ENCODE measurements around the gene REXO1. TPM values are rescaled to one million over a fixed set of nuclear protein-coding genes. Genes with fewer than 3 reads are reported as not detected.
"Not testable (repeated sequence)": the region's sequence is repeated elsewhere in the genome, so short reads cannot be mapped to it uniquely, and the experiment has no call there.

REXO1 gene
- total RNA-seq, 4 donors from 2014 or later = 7.5 to 16.4 (median 15.4) TPM

DNA sequence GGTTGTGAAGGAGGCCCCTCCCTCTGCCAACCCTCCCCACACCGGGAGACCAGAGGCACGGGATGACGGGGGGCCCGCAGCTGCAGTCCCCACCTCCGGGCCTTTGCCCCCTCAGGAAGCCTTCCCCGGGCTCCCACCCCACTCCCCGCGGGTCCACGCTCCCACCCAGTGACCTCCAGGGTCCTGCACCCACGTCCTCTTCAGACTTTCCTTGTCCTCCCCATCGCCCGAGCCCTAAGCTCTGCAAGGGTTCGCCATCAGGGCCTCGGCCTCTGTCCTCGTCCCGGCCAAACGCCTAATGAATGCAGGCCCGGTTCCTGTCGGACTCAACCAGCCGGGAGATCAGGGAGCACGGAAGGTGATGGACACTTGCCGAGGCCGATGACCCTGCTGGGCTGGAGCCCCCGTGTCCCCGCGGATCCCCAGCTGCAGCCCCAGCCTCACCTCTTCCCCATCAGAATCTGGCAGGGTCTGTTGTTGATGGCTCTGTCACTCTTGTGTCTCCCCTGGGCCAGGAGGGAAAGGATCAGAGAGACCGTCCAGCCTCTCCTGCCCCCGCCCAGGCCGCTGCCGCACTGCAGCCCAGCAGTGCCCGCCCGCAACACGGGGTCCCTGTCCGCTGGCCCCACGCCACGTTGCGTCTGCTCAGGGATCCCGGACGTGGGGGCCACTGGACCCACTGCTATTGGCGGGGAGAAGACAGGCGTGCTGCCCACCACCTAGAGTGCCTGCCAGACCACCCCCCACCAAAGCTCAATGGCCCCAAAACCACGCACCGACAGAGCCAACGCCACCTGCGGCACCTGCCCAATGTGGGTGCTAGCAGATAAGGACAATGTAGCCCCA, 41.9 kb downstream of the REXO1 start:
- no peak for DNase-seq
- no peak overlapping the region for H3K27ac ChIP-seq
- peaks cover 3 to 36% (median 4%) of the 10 kb centered on the region in 3 donors for H3K4me1 ChIP-seq
- no peak overlapping the region for H3K4me3 ChIP-seq
- no peak for TF ChIP-seq POLR2A (IDR thresholded peaks at IDR 0.05)
- TF ChIP-seq, protein P1, sequence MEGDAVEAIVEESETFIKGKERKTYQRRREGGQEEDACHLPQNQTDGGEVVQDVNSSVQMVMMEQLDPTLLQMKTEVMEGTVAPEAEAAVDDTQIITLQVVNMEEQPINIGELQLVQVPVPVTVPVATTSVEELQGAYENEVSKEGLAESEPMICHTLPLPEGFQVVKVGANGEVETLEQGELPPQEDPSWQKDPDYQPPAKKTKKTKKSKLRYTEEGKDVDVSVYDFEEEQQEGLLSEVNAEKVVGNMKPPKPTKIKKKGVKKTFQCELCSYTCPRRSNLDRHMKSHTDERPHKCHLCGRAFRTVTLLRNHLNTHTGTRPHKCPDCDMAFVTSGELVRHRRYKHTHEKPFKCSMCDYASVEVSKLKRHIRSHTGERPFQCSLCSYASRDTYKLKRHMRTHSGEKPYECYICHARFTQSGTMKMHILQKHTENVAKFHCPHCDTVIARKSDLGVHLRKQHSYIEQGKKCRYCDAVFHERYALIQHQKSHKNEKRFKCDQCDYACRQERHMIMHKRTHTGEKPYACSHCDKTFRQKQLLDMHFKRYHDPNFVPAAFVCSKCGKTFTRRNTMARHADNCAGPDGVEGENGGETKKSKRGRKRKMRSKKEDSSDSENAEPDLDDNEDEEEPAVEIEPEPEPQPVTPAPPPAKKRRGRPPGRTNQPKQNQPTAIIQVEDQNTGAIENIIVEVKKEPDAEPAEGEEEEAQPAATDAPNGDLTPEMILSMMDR (IDR thresholded peaks at IDR 0.05) = no peak
- intact Hi-C loops (cut with DNase I) = loop anchor here (10.0 kb wide), 1 partner anchor 262 kb away; no protein-coding TSS in a partner anchor
- no peaks in the 10 kb centered on the region for H3K27me3 ChIP-seq
- H3K9me3 ChIP-seq = no peaks in the 10 kb centered on the region
- no peaks in the 10 kb centered on the region for H3K36me3 ChIP-seq
- 85 to 94% methylated on average over 10 to 18 of the region's 45 CpGs for WGBS, 2 donors

DNA sequence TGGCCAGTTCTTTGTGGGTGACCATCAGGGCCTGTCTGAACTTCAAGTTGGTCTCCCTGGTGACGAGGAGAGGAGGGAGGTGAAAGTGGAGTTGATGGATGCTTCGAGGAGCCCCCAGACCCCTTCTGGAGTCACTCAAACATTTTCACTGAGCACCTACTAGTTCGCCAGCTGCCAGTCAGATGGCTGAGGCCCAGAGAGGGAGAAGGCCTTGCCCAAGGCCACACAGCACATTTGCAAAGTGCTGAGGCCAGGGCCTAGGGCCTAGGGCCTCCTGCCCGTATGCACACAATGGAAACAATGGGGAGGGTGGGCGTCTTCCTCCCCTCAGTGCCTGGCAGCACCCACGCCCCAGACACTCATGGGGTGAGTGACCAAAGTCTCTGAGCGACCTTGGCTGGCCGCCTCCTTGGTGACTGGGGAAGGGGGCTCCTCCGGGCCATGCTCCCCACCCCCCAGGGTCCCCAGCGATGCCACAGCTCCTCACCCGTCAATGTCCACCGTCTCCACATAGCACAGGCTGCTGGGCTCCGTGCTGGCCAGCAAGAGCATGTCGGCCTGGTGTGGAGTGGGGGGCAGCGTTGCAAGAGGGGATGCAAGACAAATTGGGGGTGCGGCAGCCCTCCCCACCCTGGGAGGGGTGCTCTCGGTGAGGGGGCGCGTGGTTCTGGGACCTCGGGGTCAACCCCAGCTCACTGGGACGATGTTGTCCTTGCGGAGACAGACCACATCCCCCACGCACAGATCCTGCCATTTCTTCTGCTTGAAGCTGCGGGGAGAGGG, 42.7 kb downstream of the REXO1 start:
- no peaks in the 10 kb centered on the region for H3K9me3 ChIP-seq
- H3K36me3 ChIP-seq = no peaks in the 10 kb centered on the region
- intact Hi-C loops (cut with DNase I) = loop anchor here (10.0 kb wide), 1 partner anchor 261 kb away; no protein-coding TSS in a partner anchor
- 89% methylated on average over 2 to 16 of the region's 24 CpGs for WGBS, 2 donors
- no peak for TF ChIP-seq POLR2A (IDR thresholded peaks at IDR 0.05)
- TF ChIP-seq, protein P1 (IDR thresholded peaks at IDR 0.05) = no peak
- H3K4me3 ChIP-seq = no peak overlapping the region
- no peak overlapping the region for H3K27ac ChIP-seq
- peaks cover 0 to 28% (median 0%) of the 10 kb centered on the region in 3 donors for H3K4me1 ChIP-seq
- no peak for DNase-seq
- no peaks in the 10 kb centered on the region for H3K27me3 ChIP-seq

DNA sequence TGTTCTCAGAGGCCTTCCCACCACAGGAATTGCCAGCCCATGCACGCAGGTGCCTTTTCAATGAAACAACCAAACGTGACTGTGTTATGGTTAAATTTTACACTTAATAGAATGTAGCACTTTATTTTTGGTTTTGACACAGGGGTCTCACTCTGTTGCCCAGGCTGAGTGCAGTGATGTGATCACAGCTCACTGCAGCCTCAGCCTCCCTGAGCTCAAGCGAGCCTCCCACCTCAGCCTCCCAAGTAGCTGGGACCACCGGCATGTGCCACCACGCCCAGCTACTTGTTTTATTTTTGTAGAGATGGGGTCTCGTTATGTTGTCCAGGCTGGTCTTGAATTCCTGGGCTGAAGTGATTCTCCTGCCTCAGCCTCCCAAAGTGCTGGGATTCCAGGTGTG, 43.4 kb downstream of the REXO1 start:
- Histone ChIP-seq H3K9me3 (no peaks in the 10 kb centered on the region), H3K36me3 (no peaks in the 10 kb centered on the region), H3K4me1 (peaks cover 0 to 23% (median 0%) of the 10 kb centered on the region in 3 donors), H3K27me3 (no peaks in the 10 kb centered on the region), H3K4me3 (no peak overlapping the region), H3K27ac (no peak overlapping the region)
- no peak for TF ChIP-seq POLR2A (IDR thresholded peaks at IDR 0.05)
- TF ChIP-seq, protein P1 (IDR thresholded peaks at IDR 0.05) = no peak
- DNase-seq = no peak
- intact Hi-C loops (cut with DNase I) = loop anchor here (10.0 kb wide), 1 partner anchor 260 kb away; no protein-coding TSS in a partner anchor
- WGBS, 2 donors = 82 to 90% methylated on average over 4 to 6 of the region's 6 CpGs

DNA sequence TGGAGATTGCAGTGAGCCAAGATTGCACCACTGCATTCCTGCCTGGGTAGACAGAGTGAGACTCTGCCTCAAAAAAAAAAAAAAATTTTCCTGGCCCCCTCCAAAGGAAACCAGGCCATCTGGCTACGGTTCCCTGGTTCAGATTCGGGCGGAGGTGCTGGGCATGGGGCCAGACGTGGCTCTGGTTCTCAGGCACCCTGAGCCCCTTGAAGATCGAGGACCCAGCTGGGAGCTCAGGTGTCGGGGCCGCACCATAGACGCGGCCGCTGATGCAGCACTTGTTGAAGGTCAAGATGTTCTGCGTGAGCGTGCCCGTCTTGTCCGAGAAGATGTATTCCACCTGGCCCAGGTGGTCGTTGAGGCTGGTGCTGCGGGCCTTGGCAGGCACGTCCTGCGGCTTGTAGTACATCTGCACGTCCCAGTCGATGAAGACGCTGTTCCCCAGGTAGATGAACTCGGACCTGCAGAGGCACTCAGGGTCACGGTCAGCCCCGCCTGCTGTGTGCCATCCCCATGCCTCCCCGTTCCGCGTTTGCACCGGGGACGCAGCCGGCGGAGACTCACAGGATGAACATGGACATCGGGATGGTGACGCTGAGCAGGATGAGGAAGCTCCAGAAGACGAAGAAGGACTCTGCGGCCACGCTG, 48.5 kb downstream of the REXO1 start:
- 84 to 90% methylated on average over 10 to 11 of the region's 36 CpGs for WGBS, 2 donors
- Histone ChIP-seq H3K4me3 (no peak overlapping the region), H3K4me1 (peaks cover 0 to 9% (median 3%) of the 10 kb centered on the region in 3 donors), H3K9me3 (no peaks in the 10 kb centered on the region), H3K27ac (no peak overlapping the region), H3K27me3 (peaks cover 0 to 23% (median 0%) of the 10 kb centered on the region in 4 donors), H3K36me3 (no peaks in the 10 kb centered on the region)
- intact Hi-C loops (cut with DNase I) = loop anchor here (10.0 kb wide), 2 partner anchors 125 to 255 kb away; no protein-coding TSS in a partner anchor
- DNase-seq = no peak
- TF ChIP-seq, protein P1 (IDR thresholded peaks at IDR 0.05) = no peak
- TF ChIP-seq POLR2A (IDR thresholded peaks at IDR 0.05) = no peak

DNA sequence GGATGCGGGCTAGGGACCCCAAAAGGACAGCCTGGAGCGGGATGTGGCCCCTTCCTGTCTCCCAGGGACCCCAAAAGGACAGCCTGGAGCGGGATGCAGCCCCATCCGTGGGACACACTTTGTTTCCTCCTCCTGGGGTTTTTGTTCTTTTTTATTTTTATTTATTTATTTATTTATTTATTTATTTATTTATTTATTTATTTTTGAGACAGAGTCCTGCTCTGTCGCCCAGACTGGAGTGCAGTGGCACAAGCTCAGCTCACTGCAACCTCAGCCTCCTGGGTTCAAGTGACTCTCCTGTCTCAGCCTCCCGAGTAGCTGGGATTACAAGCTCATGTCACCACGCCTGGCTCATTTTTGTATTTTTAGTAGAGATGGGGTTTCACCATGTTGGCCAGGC, 51.0 kb downstream of the REXO1 start:
- H3K36me3 ChIP-seq, H3K27ac ChIP-seq, H3K4me3 ChIP-seq, DNase-seq, H3K9me3 ChIP-seq: not testable (repeated sequence)
- intact Hi-C loops (cut with DNase I) = loop anchor here (10.0 kb wide), 1 partner anchor 123 kb away; no protein-coding TSS in a partner anchor
- WGBS, 2 donors = 77 to 84% methylated on average over 7 of the region's 7 CpGs
- Histone ChIP-seq H3K4me1 (peaks cover 0 to 13% (median 3%) of the 10 kb centered on the region in 3 donors), H3K27me3 (peaks cover 0 to 42% (median 0%) of the 10 kb centered on the region in 4 donors)
